HG03342 (cell line): ENCODE data around the gene TTLL9.
"Not testable (repeated sequence)": the region's sequence is repeated elsewhere in the genome, so short reads cannot be mapped to it uniquely, and the experiment has no call there.

Experiments used
- ATAC-seq: cut with Tn5 transposase; IDR thresholded peaks from one replicate; pipeline ENCODE4 v1.9.1; 2021; ENCODE audit warnings: mild to moderate bottlenecking, moderate library complexity; ENCODE audit not compliant: unreplicated experiment

TTLL9 gene, protein sequence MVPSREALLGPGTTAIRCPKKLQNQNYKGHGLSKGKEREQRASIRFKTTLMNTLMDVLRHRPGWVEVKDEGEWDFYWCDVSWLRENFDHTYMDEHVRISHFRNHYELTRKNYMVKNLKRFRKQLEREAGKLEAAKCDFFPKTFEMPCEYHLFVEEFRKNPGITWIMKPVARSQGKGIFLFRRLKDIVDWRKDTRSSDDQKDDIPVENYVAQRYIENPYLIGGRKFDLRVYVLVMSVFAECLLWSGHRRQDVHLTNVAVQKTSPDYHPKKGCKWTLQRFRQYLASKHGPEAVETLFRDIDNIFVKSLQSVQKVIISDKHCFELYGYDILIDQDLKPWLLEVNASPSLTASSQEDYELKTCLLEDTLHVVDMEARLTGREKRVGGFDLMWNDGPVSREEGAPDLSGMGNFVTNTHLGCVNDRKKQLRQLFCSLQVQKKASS

DNA sequence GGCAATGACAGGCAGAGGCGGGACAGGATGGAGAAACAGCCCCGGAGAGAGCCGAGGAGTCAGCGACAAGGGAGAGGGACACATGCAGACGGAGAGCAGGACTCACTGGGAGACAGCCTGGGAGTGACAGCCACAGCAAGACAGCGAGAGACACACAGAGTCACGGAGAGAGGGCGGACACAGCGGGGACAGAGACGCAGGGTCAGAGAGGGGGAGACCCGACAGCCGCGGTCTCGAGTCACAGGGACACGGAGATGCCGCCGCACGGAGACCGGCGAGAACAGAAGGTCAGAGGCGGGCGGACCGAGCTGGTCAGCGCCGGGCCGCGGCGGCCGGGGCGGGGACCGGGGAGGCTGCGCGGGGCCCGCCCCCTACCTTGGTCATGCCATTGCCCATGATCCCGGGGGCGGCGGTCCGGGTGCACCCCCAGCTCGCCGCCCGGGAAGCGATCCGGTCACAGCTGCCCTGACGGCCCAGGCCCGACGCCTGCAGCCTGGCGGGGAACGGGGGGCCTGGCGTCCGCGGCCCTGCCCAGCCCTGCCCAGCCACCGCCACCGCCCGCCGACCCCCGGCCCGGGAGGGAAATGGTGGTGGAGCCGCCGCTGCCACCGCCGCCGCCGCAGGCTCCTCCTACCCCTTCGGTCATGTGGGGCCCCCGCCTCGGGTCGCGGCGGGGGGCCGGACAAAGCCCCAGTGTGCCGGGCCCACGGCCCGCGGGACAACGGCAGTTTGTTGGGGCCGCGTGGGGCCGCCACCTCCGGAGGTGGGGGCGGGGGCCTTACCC is at the start of gene TTLL9, which contains the start of gene DUSP15:
TTLL9 (plus strand) TSS at position 693 of the 784 bp plus-strand sequence. CDS start 493 bp downstream, outside the sequence.
DUSP15 (minus strand) TSS at position 586 of the 784 bp plus-strand sequence; CDS start at position 396, 190 bp downstream.
- no peak for ATAC-seq

DNA sequence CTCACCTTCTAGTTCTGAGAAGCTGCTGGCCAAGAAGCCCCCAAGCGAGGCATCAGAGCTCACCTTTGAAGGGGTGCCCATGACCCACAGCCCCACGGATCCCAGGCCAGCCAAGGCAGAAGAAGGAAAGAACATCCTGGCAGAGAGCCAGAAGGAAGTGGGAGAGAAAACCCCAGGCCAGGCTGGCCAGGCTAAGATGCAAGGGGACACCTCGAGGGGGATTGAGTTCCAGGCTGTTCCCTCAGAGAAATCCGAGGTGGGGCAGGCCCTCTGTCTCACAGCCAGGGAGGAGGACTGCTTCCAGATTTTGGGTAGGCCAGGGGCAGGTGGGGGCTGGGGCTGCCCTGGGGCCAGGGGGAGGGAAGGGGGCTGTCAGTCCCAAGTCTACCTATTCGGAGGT is 49.0 kb upstream of the TTLL9 start:
- no peak for ATAC-seq

DNA sequence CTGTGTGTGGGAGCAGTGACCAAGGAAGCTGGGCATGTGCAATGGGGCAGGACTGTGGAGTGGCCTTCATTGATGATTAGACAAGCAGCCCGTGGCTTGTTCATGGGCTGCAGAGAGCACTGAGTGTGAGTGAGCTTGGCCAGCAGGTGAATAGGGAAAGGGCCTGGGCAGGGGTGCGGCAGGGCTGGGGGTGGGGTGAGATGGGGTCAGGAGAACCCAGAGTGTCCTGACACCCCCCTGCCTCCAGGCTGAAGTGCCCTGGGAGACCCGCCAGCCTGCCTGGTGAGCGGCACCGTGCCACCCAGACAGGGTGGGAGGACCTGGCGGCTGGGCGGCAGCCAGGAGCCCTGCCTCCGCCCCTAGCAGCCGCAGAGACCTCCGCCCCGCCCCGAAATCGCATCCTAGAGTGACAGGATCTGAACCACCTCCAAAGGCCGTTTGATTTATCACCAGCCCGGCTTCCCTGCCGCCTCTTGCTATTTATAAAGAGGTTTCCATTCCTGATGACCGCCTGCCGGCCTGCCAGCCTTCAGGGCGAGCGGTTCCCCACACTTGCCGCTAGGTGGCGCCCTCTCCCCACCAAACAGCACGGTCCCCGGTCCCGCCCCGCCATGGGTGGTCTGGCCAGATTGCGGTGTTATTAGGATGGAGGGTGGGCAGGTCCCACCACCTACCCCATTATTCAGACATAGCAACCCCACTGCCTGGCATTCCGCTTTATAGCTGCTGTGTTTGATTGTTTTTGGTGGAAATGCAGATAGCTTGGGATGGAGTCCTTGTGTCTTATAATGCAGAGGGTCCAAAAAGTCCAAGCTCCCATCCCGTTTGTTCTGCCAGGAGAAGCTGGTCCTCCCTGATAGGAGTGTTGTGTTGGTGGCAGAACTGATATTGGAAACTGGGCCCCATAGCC is 47.8 kb upstream of the TTLL9 start:
- peak; percentile 76 for ATAC-seq

DNA sequence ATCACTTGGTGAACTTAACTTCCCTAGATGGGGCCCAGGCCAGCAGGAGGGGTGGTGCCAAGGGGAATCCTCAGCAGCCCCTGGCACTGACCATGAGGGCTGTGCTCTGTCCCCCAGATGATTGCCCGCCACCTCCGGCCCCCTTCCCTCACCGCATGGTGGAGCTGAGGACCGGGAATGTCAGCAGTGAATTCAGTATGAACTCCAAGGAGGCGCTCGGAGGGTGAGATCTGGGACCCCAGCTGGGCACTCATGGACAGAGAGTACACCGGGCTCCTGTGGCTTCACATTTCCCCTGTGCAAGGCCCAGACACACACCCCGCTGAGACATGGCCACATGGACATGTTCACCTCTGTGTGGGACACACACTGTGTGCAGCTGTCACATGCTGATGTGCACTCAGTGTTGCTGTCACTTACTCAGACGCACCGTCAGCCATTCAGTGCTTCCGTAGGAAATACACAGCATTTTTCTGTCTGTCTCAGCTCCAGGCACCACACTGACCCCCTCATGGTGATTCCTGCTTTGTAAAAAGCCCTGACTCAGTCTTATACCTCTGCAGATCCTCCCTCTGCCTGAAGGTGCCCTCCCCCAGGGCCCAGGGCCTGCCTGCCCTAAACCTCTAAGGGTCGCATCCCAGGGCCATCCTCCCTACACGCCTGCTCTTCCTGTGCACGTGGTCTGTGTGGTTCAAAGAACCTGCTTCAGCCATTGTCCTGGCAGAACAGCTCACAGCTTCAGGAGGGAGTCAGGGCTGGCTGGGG is 46.9 kb upstream of the TTLL9 start:
- ATAC-seq: no peak

DNA sequence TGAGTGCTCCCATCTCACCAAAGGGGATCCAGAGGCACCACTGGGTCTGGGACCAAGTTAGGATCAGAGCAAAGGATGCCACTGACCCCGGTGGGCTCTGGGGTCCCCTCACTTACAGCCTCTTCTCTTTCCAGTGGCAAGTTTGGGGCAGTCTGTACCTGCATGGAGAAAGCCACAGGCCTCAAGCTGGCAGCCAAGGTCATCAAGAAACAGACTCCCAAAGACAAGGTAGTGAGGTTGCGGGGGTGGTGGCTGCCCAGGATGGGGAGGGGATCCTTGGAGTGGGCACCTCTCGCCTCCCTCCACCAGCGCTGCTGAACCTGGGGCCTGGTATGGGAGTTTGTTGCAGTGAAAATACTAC is 46.3 kb upstream of the TTLL9 start:
- ATAC-seq: no peak

DNA sequence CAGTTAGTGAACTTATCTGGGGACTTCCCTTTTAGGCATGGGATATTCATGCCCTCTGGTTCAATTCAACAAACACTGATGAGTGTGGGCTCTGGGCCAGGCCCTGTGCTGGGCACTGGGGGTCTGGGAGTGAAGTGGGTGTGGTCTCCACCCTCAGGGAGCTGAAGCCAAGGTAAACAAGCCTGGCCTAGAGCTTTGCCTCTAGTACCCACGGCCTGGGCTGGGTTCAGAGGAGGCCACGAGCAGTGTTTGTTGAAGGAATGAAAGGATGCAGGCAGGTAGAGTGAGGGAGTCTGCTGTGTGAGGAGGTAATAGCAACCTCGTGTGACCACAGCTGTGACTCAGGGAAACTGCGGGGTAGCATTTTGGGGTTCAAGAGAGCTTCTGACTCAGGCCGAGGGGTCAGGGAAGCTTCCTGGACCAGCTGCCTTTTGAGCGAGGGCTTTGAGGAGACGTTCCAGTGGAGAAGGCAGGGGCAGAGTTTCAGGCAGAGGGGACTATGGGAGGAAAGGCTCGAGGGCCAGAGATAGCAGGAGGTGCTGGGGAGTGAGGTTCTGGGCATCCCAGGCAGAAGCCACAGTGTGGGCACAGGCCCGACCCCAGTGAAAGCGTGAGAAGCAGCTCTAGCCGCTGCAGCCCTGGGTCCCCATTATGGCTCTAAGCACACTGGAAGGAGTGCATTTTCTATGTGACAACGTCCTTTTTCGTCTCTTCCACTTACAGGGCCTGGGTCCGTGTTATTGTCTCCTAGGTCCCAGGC is 45.7 kb upstream of the TTLL9 start:
- ATAC-seq: no peak

DNA sequence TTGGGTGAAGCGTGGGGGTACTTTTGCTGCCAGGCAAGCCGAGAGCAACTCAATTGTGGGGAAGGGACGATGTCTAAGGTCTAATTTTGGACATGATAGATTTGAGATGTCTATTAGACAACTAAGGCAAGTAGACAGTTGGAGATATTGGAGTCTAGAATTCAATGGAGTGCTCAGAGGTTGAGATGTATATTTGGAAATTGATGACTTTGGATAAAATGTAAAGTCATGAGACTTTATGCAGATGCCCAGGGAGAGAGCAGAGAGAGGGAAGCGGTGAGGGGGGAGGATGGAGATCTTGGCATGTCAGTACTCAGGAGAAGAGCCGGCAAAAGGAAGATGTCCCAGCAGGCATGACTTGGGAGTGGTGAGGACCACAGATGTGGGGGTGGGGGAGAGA is 44.4 kb upstream of the TTLL9 start:
- no peak for ATAC-seq

- ATAC-seq: no peak
Measured at GRCh38 chr20:31827059-31827458, 43.4 kb upstream of the TTLL9 start.

DNA sequence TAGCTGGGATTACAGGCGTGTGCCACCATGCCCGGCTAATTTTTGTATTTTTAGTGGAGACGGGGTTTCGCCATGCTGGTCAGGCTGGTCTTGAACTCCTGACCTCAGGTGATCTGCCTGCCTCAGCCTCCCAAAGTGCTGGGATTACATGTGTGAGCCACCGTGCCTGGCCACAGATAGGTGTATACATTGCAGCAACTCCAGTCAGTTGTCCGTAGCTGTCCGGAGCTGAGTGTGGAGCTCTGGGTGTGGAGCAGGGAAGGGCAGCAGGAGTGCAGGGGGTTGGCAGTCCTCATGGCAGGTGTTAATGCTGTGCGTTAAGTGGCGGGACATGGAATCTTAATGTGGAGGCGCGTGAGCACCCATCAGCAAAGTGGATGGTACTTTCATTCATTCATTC is 42.4 kb upstream of the TTLL9 start:
- not testable (repeated sequence) for ATAC-seq

- ATAC-seq: no peak
Measured at GRCh38 chr20:31829731-31830130, 40.7 kb upstream of the TTLL9 start.

- no peak for ATAC-seq
Measured at GRCh38 chr20:31830406-31830981, 39.9 kb upstream of the TTLL9 start.

- no peak for ATAC-seq
Measured at GRCh38 chr20:31831211-31831610, 39.2 kb upstream of the TTLL9 start.

- no peak for ATAC-seq
Measured at GRCh38 chr20:31831771-31832306, 38.6 kb upstream of the TTLL9 start.

GRCh38 chr20:31833130-31833930 is 37.1 kb upstream of the TTLL9 start:
- no peak for ATAC-seq

DNA sequence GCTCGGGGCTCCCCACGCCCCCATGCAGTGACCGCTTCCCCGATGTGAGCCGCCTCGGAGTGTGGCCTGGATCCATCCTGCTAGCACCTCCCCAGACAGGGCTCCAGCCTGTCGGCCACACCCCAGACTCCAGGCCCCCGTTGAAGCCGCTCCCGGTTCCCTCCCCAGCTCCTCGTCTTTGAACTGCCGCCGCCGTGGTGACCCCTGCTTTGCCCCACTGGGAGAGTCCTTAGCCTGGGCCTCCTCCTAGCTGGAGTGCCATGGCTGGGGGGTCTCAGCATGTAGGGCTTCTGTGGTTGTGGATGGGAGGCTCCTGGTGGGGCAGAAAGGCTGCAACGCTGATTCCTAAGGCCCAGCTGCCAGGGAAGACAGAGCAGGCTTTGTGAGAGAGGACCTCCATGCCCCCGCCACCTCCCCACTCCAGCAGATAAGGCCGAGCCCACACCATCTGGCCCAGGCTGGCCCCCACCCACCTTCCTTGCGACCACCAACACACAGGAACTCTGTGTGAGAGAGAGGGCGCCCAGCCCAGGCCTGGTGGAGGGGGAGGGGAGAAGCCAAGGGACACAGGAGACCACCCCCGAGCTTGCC is 36.4 kb upstream of the TTLL9 start:
- no peak for ATAC-seq

DNA sequence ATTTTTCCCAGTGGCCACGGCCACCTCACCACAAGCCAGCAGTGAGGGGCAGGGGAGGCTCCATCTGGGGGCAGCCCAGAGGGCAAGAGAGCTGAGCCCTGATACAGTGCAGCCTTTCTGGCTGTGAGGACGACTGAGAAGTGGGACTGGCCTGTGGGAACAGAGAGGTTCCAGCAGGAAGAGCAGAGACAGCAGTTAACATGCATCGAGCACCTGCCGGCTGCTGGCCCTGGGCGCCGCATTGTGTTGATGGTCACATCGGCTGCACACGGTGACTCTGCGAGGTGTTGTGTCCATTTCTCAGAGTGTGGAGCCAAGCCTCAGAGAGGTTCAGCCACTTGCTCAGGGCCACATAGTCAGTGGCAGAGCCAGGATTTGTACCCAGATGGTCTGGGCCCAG is 34.9 kb upstream of the TTLL9 start:
- ATAC-seq: no peak

- ATAC-seq: peak; percentile 50
Measured at GRCh38 chr20:31835977-31836852, 34.2 kb upstream of the TTLL9 start.
